Body of pancreas (tissue), 4 donors: ENCODE measurements around the gene DAB1. TPM values are rescaled to one million over a fixed set of nuclear protein-coding genes. Genes with fewer than 3 reads are reported as not detected.

ENCODE experiments used
- ATAC-seq: fragments of 150-250 bp; one replicate; pipeline ENCODE4 v1.9.1; 2016
- DNase-seq, 4 donors: peaks; one replicate each; pipeline ENCODE4 v3.0.0-alpha.2; 2019
- H3K27ac ChIP-seq, 4 donors: fragments of 200-600 bp; sonication (generic); 1 replicate in 3 of 4; 2 replicates in 1 of 4; pipeline versions ENCODE4 v1.5.1 to v1.6.1; 2016 to 2019; ENCODE audit warnings: mild to moderate bottlenecking in 1 of 4, mixed read lengths in 1 of 4, moderate library complexity in 1 of 4
- H3K27me3 ChIP-seq, 2 donors: fragments of 200-600 bp; sonication (generic); one replicate each; pipeline ENCODE4 v1.6.0; 2016; ENCODE audit warnings: mild to moderate bottlenecking in 1 of 2
- H3K36me3 ChIP-seq, 2 donors: fragments of 200-600 bp; sonication (generic); replicated peaks in 1 of 2; 2 replicates each; pipeline ENCODE4 v1.5.1; 2016; ENCODE audit warnings: low read depth in 2 of 2; ENCODE audit not compliant: insufficient read depth in 1 of 2
- H3K4me1 ChIP-seq: fragments of 200-600 bp; sonication (generic); one replicate; pipeline ENCODE4 v1.6.0; 2016
- H3K4me3 ChIP-seq, 2 donors: fragments of 200-600 bp; sonication (generic); 1 replicate in 1 of 2; 2 replicates in 1 of 2; pipeline ENCODE4 v1.5.1; 2016 to 2019
- H3K9me3 ChIP-seq, 3 donors: fragments of 200-600 bp; sonication (generic); 1 replicate in 2 of 3; 2 replicates in 1 of 3; pipeline ENCODE4 v1.5.1; 2016
- CTCF ChIP-seq, 7 experiments: fragments of 450-650 bp in 4 of 7; fragments of 200-600 bp in 3 of 7; sonication (generic) in 3 of 7; IDR thresholded peaks; one replicate each; pipeline ENCODE4 v1.5.1; 2016 to 2019; ENCODE audit warnings: antibody characterized with exemption in 7 of 7
- POLR2A ChIP-seq, 3 donors: fragments of 450-650 bp; IDR thresholded peaks; one replicate each; pipeline ENCODE4 v1.6.1; 2016; ENCODE audit warnings: antibody characterized with exemption in 3 of 3, mild to moderate bottlenecking in 2 of 3
- WGBS, 2 donors: methylation state at CpG; one replicate each; pipeline ENCODE4 v1.1.5; 2017; 5-methylcytosine and 5-hydroxymethylcytosine counted together
- intact Hi-C: fragments of 100-400 bp; cut with DNase I; formaldehyde crosslinking; loops from one replicate; pipeline ENCODE4 v1.15.1; 2023
- total RNA-seq, 2 donors: library from RNA; depleted of rRNA; stranded (reverse); fragments of >200 nt; gene quantifications; one replicate each; pipeline ENCODE4 v1.1.0, GENCODE V29; 2016

Gene DAB1
- total RNA-seq, 2 donors from 2014 or later, result under 0.01 TPM; not detected in 1

DNA sequence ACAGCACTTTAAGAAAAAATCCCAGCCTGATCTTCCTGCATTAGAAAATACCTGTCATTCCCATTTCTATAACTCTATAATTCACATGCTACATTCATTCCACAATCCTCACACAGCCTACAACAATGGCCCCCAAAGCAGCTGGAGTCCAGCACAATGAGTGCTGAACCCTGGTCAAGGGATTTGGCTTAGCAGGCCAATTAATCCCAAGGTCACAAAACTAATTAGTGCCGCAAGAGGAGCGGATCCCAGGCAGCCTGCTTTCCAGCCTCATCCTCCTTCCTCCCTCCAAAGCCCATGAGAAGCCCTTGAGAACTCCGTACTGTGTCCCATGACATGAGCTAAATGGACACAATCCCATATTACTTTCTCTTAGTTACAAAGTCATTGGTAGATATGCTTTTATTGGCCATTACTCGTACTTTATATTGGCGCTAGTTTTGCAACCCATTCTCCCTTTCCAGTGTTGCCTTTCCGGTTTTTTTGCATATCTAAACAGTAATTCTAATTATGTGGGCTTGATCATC is 94.8 kb downstream of the DAB1 start:
- intact Hi-C loops, result no loop called here
- no peak for TF ChIP-seq POLR2A (IDR thresholded peaks at IDR 0.05)
- H3K27ac ChIP-seq, result no peak overlapping the region
- H3K4me3 ChIP-seq, result no peak overlapping the region
- H3K4me1 ChIP-seq, result no peaks in the 10 kb centered on the region
- ATAC-seq (no peak), DNase-seq (no peak)
- 67 to 73% methylated on average over 6 of the region's 6 CpGs for WGBS, 2 donors
- H3K27me3 ChIP-seq, result no peaks in the 10 kb centered on the region
- no peaks in the 10 kb centered on the region for H3K36me3 ChIP-seq
- H3K9me3 ChIP-seq, result no peaks in the 10 kb centered on the region

GRCh38 chr1:57327946-57328345 is 95.9 kb downstream of the DAB1 start:
- intact Hi-C loops, result no loop called here

GRCh38 chr1:57327336-57327735 is 96.5 kb downstream of the DAB1 start:
- no peaks in the 10 kb centered on the region for H3K9me3 ChIP-seq
- no peaks in the 10 kb centered on the region for H3K36me3 ChIP-seq
- no peaks in the 10 kb centered on the region for H3K27me3 ChIP-seq
- no peak for ATAC-seq
- no peaks in the 10 kb centered on the region for H3K4me1 ChIP-seq
- H3K4me3 ChIP-seq, result no peak overlapping the region
- WGBS, 2 donors, result 71 to 78% methylated on average over 5 of the region's 5 CpGs
- intact Hi-C loops, result no loop called here
- TF ChIP-seq POLR2A (IDR thresholded peaks at IDR 0.05), result no peak
- no peak for TF ChIP-seq CTCF (IDR thresholded peaks at IDR 0.05)
- H3K27ac ChIP-seq, result no peak overlapping the region
- DNase-seq, result no peak

More at GRCh38 chr1:57327946-57328345, 95.9 kb downstream of the DAB1 start:
- TF ChIP-seq CTCF (IDR thresholded peaks at IDR 0.05) (no peak), POLR2A (IDR thresholded peaks at IDR 0.05) (no peak)
- ATAC-seq, result no peak
- Histone ChIP-seq H3K27me3 (no peaks in the 10 kb centered on the region), H3K27ac (no peak overlapping the region), H3K9me3 (no peaks in the 10 kb centered on the region), H3K4me3 (no peak overlapping the region), H3K36me3 (no peaks in the 10 kb centered on the region), H3K4me1 (no peaks in the 10 kb centered on the region)
- DNase-seq, result no peak
- WGBS, 2 donors, result 81 to 98% methylated on average over 4 of the region's 4 CpGs

- Histone ChIP-seq H3K9me3 (no peaks in the 10 kb centered on the region), H3K27me3 (no peaks in the 10 kb centered on the region), H3K4me3 (no peak overlapping the region), H3K4me1 (no peaks in the 10 kb centered on the region), H3K27ac (no peak overlapping the region), H3K36me3 (no peaks in the 10 kb centered on the region)
- 26 to 31% methylated on average over 1 of the region's 1 CpG for WGBS, 2 donors
- no peak for DNase-seq
- ATAC-seq, result no peak
- intact Hi-C loops, result no loop called here
- TF ChIP-seq CTCF (IDR thresholded peaks at IDR 0.05), result no peak
- no peak for TF ChIP-seq POLR2A (IDR thresholded peaks at IDR 0.05)
Measured at GRCh38 chr1:57325536-57325935, 98.3 kb downstream of the DAB1 start.

GRCh38 chr1:57325117-57325516 is 98.7 kb downstream of the DAB1 start:
- H3K27me3 ChIP-seq, result no peaks in the 10 kb centered on the region
- H3K36me3 ChIP-seq, result no peaks in the 10 kb centered on the region
- no peak overlapping the region for H3K27ac ChIP-seq
- no peaks in the 10 kb centered on the region for H3K9me3 ChIP-seq
- TF ChIP-seq CTCF (IDR thresholded peaks at IDR 0.05), result no peak
- TF ChIP-seq POLR2A (IDR thresholded peaks at IDR 0.05), result no peak
- intact Hi-C loops, result no loop called here
- no peaks in the 10 kb centered on the region for H3K4me1 ChIP-seq
- DNase-seq (no peak), ATAC-seq (no peak)
- 65 to 69% methylated on average over 4 of the region's 4 CpGs for WGBS, 2 donors
- no peak overlapping the region for H3K4me3 ChIP-seq
